ENCODE results near the gene ANLN.

Gene ANLN

DNA sequence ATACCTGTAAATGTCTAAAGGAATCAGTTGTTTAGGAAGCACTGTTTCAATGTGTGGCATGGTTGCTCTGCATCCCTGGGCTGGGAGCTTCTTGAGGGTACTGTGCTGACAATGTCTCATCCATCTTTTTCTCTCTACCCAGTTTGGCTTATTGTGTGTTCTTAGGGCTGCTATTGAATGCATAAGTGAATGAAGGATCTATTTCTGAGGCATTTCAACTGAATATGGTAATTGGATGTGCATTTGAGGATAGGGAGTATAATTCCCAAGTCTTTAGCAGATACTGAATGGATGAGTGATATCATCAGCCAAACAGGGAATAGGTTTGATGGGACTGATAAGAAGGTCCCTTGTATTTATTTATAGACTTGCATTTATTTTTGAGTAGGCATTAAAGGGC is 64.1 kb downstream of the ANLN start:
- Histone ChIP-seq H3K9me3 (no peaks in the 10 kb centered on the region), H3K27me3 (no peaks in the 10 kb centered on the region), H3K4me3 (ENCODE audit: low read depth in 1 of 2, low read length in 1 of 2) (no peak overlapping the region), H3K27ac (no peak overlapping the region), H3K36me3 (peaks cover 46% of the 10 kb centered on the region), H3K4me1 (ENCODE audit: control insufficient read depth in 1 of 2, insufficient read depth in 1 of 2, low read depth in 1 of 2, low read length in 1 of 2) (no peaks in the 10 kb centered on the region)
- TF ChIP-seq, protein P1, sequence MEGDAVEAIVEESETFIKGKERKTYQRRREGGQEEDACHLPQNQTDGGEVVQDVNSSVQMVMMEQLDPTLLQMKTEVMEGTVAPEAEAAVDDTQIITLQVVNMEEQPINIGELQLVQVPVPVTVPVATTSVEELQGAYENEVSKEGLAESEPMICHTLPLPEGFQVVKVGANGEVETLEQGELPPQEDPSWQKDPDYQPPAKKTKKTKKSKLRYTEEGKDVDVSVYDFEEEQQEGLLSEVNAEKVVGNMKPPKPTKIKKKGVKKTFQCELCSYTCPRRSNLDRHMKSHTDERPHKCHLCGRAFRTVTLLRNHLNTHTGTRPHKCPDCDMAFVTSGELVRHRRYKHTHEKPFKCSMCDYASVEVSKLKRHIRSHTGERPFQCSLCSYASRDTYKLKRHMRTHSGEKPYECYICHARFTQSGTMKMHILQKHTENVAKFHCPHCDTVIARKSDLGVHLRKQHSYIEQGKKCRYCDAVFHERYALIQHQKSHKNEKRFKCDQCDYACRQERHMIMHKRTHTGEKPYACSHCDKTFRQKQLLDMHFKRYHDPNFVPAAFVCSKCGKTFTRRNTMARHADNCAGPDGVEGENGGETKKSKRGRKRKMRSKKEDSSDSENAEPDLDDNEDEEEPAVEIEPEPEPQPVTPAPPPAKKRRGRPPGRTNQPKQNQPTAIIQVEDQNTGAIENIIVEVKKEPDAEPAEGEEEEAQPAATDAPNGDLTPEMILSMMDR (IDR thresholded peaks at IDR 0.05): no peak

DNA sequence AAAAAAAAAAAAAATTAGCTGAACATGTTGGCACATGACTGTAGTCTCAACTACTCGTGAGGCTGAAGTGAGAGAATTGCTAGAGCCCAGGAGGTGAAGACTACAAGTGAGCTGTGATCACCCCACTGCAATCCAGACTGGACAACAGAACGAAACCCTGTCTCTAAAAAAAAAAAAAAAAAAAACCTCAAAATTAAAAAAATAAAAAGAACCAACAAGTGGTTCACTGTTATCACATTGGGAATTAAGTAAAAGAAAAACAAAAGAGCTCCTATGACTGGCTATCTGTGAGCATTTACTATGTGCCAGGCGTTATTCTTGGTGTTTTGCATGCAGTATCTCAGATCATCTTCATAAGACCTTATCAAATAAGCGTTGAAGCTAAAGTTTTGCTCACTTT is 66.0 kb downstream of the ANLN start:
- TF ChIP-seq, protein P1 (IDR thresholded peaks at IDR 0.05): no peak
- H3K27ac ChIP-seq: no peak overlapping the region

GRCh38 chr7:36456138-36456537 is 66.5 kb downstream of the ANLN start:
- TF ChIP-seq, protein P1 (IDR thresholded peaks at IDR 0.05): no peak
- Histone ChIP-seq H3K36me3 (peaks cover 28% of the 10 kb centered on the region), H3K4me3 (ENCODE audit: low read depth in 1 of 2, low read length in 1 of 2) (no peak overlapping the region), H3K4me1 (ENCODE audit: control insufficient read depth in 1 of 2, insufficient read depth in 1 of 2, low read depth in 1 of 2, low read length in 1 of 2) (no peaks in the 10 kb centered on the region), H3K27ac (no peak overlapping the region), H3K27me3 (no peaks in the 10 kb centered on the region), H3K9me3 (no peaks in the 10 kb centered on the region)

More for the DNA sequence above, 66.0 kb downstream of the ANLN start:
- H3K4me3 ChIP-seq (ENCODE audit: low read depth in 1 of 2, low read length in 1 of 2): no peak overlapping the region
- no peaks in the 10 kb centered on the region for H3K9me3 ChIP-seq
- H3K4me1 ChIP-seq (ENCODE audit: control insufficient read depth in 1 of 2, insufficient read depth in 1 of 2, low read depth in 1 of 2, low read length in 1 of 2): no peaks in the 10 kb centered on the region
- peaks cover 33% of the 10 kb centered on the region for H3K36me3 ChIP-seq
- H3K27me3 ChIP-seq: no peaks in the 10 kb centered on the region

DNA sequence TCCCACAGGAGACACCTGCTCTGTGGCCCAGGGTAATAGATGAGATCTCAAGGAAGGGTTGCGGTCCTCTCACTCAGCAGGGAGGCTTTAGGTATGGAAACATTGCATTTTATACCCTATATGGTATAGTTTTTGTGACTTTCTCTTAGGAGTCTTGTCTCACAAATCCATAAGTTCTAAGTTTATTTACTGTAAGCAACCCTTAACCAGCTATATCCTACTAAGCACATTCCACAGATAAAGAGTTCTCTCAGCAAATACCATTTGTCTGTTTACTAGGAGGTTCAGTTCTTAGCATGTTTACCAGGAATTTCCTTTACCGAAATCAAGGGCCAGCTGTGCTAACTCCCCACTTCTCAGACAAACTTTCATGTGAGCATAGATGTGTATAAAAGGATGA is 66.9 kb downstream of the ANLN start:
- peaks cover 24% of the 10 kb centered on the region for H3K36me3 ChIP-seq
- TF ChIP-seq, protein P1 (IDR thresholded peaks at IDR 0.05): no peak
- H3K9me3 ChIP-seq: no peaks in the 10 kb centered on the region
- no peak overlapping the region for H3K27ac ChIP-seq
- H3K4me1 ChIP-seq (ENCODE audit: control insufficient read depth in 1 of 2, insufficient read depth in 1 of 2, low read depth in 1 of 2, low read length in 1 of 2): no peaks in the 10 kb centered on the region
- H3K27me3 ChIP-seq: no peaks in the 10 kb centered on the region
- no peak overlapping the region for H3K4me3 ChIP-seq (ENCODE audit: low read depth in 1 of 2, low read length in 1 of 2)

GRCh38 chr7:36459236-36459960 is 69.7 kb downstream of the ANLN start:
- Histone ChIP-seq H3K9me3 (no peaks in the 10 kb centered on the region), H3K27ac (no peak overlapping the region), H3K4me3 (ENCODE audit: low read depth in 1 of 2, low read length in 1 of 2) (no peak overlapping the region), H3K36me3 (no peaks in the 10 kb centered on the region), H3K4me1 (ENCODE audit: control insufficient read depth in 1 of 2, insufficient read depth in 1 of 2, low read depth in 1 of 2, low read length in 1 of 2) (peaks cover 0 to 5% of the 10 kb centered on the region in 2 experiments), H3K27me3 (peaks cover 4% of the 10 kb centered on the region)
- TF ChIP-seq, protein P1 (IDR thresholded peaks at IDR 0.05): no peak
